ENCODE measurements around the gene GOLM1.
"Not testable (repeated sequence)": the region's sequence is repeated elsewhere in the genome, so short reads cannot be mapped to it uniquely, and the experiment has no call there.

The GOLM1 gene

DNA sequence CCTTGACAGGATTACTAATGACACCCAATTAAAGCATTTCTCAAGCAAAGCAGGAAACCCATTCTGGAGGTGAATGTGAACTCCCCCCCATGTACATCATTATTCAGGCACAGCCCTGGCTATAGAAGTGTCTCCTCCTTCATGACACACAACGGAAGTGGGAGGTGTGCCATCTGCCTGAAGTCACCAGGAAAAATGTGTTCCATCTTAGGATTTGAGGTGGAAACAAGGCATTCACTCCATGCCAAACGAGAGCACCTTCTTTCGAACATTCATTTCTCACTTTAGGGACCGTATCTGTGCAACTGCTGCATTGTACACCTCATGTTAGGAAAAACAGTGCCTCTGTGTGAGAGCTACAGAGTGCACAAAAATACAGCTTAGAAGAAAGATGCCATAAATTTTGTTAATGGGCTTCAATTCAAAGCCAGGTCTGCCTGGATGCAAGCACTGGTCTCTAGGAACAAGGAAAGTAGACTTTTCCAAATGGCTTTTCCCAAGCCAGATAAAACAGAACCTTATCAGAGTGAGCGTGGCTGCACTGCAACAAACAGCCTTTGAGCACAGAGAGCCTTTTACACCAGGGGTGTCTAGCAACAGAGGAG is 19.4 kb downstream of the GOLM1 start:
- DNase-seq (ENCODE audit: low read depth), result no peak

DNA sequence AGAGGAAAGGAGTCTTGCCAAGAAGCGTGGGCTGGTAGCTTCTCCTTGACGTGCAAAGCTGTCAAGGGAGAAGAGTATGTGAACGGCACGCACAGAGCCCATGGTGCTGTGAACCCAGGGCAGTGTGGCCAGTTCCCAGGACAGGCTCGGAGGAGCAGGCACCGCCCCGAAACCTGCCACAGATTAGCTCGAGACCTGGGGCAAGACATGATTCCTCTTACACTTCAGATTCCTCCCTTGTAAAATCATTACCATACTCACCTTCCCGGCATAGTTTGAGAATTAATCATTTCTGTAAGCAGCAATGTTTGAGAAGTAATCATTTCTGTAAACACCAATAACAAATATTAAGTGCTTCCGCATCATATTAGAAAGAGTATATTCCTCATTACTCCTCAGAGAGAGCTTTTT is 19.9 kb downstream of the GOLM1 start:
- DNase-seq (ENCODE audit: low read depth), result no peak

DNA sequence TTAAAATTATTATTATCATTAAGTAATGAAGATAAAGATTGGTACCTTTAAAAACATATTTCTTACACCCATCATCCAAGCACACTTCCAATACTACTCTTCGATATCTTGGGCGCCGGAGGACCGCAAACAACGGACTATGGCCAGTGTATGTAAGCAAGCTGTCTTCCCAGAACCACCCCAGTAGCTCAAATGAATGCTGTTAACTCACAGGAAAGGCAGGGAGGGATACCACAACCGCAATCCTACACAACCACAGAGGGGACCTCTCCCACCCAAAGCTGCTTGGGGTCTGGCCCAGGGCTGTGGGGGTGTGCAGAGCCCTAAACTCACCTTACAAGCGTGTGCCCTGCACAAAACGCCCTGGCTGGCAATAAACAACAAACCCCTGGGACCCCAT is 20.6 kb downstream of the GOLM1 start:
- DNase-seq (ENCODE audit: low read depth), result no peak

DNA sequence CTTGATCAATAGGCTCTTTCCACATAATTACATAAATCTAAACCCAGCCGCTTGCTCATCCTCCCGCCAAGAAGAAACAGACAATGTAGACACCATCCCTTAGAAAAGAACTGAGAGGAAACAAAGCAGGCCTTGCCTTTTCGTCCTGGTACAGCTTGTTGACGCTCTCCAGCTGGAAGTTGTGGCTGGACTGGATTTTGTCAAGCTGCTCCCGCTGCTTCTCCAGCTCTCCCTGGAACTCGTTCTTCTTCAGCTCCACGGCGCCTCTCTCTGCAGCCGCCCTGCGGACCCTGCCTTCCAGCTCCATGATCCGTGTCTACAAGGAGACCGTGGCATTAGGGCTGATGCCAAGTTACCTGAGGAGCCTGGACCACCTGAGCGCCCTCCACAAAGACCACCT is 22.1 kb downstream of the GOLM1 start:
- no peak for DNase-seq (ENCODE audit: low read depth)

DNA sequence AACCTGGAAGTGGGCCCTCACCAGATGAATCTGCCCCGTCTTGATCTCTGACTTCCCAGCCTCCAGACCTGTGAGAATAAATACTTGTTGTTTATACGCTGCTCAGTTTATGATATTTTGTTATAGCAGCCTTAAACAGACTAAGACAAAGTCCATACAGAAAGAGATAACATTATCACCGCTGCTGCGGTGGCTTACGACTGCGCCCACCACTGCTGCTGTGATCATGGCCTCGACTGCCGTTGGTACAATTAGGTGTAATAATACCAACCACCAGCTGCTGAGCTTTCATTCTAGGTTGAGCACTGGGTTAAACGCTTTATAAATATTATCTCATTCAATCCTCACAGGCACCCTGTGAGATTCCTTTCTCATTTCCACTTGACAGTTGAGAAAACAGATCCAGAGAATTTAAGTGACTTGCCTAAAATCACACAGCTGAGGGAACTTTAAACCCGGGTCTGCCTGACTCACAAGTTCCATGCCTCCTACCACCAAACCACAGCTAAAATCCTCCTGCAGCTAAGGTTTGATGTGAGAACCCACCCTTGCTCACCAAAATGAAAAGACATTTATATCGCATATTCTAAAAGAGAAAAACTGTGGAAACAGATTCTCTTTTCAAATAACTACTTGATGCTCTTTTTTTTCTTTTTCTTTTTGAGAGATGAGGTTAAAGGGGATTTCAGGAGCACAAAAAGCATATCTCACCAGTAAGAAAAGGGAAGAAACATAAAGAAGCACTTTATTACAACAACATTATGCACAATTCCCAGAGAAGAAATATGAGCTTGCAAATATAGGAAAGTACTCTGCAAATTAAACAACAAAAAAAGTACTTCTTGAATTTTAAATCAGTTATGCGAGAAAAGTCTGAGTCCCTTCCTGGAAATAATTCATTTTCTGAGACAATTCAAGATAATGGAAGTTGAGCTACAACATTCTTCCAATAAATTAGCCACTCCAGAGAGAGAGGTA is 23.9 kb downstream of the GOLM1 start:
- DNase-seq (ENCODE audit: low read depth), result no peak

DNA sequence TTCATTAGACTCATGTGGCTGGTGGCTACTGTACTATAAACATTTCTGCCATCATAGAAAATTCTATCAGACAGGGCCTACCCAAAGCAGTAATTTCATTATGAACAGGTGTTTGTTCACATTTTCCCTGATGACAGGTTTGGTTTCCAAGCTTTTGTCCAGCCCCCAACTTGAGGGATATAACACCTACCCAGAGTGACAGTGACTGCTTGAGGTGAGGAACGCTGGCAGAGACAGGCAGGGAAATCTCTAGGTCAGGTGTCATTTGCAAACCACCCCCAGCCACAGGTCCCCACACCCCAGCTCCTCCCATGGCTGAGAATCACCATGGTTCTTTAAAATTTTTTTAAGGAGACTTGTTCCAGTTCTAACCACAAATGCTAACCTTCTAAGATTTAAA is 25.5 kb downstream of the GOLM1 start:
- no peak for DNase-seq (ENCODE audit: low read depth)

DNA sequence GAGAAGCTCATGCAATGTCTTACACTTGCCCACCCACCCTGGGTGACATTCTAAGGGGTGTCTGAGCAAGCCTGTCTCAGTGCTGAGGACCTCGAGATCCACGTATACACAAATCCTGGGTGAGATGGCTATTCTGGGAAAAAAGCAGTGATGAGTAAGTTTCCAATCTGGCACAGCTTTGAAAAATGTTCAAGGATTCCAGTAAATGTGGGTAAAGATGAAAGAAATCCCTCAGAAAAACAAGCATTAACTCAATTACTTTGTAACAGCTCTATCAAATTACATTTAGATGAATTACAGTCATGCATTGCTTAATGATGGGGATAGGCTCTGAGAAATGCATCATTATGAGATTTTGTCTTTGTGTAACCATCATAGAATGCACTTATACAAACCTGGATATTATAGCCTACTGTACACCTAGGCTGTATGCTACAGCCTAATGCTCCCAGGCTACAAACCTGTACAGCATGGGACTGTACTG is 26.9 kb downstream of the GOLM1 start:
- no peak for DNase-seq (ENCODE audit: low read depth)

DNA sequence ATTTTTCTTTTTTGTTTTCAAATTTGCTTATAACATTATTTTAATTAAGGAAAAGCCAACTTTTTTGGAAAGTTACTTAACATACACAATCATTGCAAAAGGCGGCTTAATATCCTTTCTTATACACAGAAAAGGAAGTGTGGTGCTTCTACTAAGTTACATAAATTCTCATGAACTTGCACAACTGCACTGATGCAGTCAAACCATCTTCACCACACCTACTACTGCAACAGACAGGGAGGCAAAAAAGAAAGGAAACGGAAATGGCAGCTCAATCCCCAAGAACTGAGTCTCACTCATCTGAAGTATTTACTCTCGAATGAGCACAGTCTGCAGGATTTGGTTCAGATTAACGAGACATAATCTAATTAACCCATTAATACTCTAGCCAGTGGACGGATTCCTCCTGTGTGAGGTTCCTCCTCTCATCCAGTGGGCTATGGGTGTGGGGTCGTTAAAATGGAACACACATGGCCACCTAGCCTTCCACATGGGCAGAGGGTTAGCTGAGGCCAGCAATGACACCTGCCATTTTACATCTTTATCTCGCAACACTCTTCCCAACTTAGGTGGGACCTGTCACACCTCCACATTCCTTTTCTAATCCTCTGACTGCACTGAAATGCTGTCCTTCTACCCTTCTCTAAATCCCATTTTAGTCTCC is 30.0 kb downstream of the GOLM1 start:
- DNase-seq (ENCODE audit: low read depth), result no peak

DNA sequence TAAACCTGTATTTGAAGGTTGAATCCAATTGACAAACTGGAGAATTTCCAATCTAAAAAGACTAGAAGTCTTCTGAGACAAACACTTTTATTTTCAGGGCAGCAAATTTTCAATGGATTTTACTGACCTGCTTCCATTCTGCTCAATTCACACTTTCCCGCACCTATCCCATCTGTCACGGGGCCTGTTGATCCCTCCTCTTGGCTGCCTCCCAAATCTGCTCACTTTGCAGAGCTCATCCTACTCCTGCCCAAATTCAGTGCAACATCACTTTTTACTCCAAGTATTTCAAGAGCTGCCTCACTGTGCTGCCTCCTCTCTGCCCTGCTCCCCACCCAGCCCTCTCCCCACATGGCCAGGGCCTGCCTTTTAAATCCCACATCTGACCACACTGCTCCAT is 35.1 kb downstream of the GOLM1 start:
- DNase-seq (ENCODE audit: low read depth), result no peak

DNA sequence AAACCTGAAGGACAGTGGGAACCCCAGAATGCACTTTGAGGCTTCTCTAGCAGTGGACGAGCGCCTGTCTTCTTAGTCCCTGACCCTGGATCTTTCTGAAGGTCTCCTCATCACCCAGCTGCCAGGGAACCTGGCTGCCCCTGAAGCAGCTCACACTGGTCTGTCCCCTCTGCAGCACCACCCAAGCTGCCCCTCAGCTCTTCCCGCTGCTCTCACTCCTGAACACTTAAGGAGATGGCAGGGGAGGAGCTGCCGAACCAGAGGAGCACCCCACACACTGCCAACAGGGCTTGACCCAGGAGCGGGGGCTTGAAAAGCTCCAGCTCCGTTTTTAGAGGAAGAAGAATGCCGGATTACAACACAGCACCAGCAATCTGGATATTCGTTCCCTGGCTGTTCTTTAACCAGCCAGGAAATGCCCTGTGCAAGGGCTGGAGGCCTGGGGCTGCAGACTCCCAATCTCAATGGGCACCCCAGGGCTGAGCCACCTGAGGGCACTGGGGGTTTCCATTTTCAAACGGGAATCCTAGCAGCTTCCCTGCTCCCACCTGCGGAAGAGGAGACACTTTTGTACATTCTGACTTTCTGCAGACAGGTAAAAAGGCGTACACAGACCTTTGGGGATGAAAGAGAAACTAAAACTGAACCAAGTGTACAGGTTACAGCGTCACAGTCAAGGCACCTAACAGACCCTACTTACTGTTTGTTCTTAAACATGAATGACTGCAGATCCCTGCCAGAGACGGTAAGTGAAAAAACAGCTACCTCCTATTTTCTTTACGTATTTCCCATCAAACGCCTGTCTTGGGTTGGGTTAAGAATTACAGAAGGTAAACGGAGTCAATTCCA is 36.3 kb downstream of the GOLM1 start:
- no peak for DNase-seq (ENCODE audit: low read depth)

DNA sequence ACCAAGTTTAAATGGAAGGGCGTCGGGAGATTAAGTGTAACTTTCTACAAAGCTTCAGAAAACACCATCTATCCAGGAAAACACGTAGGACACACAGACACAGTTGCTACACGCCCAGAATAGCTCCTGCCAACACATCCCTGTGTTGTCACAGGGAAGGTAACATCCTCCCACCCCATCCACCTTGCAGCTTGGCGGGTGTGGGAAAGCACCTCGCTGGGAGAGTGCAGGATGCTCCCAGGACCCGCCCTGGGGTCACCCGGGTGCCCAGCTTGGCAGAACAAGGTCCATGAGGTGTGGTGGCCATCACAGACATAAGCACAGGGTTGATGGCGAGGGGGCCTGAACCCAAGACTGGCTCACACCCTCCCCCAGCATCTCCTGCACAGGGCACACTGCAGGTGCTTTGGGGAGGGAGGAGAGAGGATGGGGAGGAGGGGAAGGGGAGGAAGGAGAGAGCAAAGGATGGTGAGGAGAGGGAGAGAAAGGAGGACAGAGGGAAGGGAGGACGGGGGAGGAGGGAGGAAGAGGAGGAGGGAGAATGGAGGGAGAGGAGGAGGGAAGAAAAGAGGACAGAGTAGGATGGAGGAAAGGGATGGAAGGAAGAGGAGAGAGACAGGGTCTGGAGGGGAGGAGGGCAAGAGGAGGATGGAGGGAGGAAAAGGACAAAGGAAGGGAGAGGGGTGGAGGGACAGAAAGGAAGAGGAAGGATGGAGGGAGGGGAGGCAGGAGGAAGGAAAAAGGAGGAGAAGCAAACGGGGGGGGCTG is 37.2 kb downstream of the GOLM1 start:
- no peak for DNase-seq (ENCODE audit: low read depth)

DNA sequence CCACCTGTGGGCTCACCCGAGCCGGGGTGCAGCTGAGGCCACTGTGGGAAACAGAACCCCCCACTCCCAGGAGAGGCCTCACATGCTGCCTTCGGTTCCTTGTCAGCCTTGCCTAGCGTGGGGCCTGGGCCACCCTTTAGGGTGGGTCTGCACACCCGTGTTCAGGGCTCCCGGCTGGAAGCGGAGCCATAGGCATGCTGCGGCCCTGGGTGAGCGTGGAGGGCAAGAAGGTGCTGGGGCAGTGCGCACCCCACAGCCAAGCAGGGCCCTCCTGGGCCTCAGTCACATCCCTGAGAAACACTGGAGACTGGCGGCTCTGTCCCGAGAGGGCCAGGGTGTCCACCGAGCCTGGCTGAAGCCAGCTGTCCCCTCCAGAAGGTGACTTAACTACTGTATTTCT is 41.9 kb downstream of the GOLM1 start:
- DNase-seq (ENCODE audit: low read depth), result no peak

DNA sequence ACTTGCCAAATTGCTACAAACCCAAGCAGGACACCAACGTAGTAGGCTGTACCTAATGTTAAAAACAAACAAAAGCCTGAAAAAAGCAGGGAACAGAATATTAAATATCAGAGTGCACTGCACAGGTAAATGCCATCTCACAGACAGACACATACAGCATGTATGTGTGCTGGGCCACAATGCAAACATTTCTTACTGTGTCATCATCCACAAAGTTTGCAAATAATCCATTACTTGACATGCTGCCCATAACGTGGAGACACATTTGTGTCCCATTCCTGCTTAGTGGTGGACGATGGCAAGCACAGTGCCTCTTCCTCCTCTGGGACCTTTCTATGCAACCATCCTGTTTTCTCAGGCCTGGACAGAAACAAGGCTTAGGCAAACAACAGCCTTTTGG is 44.7 kb downstream of the GOLM1 start:
- DNase-seq (ENCODE audit: low read depth), result no peak

DNA sequence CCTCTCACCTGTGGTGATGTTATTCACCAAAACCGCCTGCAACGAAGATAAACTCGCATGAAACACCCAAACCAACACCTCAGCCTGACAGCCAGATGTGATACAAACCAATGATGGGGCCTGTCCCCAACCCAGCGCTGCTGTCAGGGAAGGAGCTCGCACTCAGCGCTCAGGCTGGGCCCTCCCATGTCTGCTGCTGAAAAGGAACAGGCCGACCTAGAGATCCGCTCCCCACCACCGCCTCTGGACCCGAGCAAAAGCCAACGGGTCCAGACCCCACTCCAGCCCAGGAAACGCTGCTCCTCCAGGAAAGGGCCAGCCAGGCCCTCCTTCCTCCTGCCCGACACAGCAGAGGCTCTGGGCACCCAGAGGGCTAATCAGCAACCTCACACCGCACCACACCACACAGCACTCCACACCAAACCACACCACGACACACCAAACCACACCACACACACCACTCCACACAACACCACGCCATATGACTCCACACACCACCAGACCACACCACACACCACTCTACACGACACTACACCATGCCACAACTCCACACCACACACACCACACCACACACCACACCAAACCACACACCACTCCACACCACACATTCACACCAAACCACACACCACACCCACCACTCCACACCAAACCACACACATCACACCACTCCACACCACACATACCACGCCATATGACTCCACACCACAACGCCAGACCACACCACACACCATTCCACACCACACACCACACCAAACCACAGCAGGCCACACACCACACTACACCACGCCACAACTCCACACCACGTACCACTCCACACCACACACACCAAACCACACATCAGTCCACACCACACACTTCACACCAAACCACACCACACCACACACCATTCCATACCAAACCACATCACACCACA is 46.5 kb downstream of the GOLM1 start:
- DNase-seq (ENCODE audit: low read depth), result no peak

DNA sequence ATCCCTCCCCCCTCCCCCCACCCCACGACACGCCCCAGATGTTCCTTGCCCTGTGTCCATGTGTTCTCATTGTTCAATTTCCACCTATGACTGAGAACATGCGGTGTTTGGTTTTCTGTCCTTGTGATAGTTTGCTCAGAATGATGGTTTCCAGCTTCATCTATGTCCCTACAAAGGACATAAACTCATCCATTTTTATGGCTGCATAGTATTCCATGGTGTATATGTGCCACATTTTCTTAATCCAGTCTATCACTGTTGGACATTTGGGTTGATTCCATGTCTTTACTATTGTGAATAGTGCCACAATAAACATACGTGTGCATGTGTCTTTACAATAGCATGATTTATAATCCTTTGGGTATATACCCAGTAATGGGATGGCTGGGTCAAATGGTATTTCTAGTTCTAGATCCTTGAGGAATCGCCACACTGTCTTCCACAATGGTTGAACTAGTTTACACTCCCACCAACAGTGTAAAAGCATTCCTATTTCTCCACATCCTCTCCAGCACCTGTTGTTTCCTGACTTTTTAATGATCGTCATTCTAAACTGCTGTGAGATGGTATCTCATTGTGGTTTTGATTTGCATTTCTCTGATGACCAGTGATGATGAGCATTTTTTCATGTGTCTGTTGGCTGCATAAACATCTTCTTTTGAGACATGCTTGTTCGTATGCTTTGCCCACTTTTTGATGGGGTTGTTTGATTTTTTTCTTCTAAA is 51.2 kb downstream of the GOLM1 start:
- DNase-seq (ENCODE audit: low read depth), result not testable (repeated sequence)

DNA sequence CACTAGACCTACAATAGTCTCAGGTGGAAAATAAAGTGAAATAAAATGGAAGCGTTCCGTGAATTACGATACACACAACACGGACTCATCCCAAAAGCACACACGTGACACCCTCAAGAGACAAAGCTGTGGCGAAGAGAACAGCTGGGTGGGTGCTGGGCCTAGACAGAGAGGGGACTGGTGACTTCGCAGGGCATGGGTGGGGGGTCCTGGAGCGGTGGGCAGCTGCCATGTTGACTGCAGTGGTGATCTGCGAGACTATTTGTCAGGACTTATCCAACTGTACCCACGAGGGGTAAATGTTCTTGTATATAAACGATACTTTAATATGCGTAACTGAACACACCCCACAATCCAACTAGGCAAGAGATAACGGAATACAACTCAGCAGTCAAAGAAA is 52.0 kb downstream of the GOLM1 start:
- no peak for DNase-seq (ENCODE audit: low read depth)

DNA sequence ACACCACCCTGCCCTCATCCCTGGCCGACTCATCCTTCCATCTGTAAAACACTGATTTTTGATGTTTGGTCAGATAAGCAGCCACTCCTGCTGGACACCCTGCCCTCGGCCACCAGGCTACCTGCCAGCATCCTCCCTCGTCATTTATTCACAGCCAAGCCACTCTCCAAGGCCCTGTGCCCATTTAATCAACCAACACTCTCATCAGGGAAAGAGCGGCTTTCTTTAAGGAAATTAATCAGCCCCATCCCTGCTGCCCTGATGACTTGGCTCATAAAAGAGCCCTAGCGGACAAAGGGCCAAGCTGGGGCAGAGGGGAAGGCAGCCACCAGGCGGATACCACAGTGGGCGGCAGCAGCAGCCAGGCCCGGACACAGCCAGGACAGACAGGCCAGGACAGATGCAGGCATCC is 52.4 kb downstream of the GOLM1 start:
- DNase-seq (ENCODE audit: low read depth), result no peak

DNA sequence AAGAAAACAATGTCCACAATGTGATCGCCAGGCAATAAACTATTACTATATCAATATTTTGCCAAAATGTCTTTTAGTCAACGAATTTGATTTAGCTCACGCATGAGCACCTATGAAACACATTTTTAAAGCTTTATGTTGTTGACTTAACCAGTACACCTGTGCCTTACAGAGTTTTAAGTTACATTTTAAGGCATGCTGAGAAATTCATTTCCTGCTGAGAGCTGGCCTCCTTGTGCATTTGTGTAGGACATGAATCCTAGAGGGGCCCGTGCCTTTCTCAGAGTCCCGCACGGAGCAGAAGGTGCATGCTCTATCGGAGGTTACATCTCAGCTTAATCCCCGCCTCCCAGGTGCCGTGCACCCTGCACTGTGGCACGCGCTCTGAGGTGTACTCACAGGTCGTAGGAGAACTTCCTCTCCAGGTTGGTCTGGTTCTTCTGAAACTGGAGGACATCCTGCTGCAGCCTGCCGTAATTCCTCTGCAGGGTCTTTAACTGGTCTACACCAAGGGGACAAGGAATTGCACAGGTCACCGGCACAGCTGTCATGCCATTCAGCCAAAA is 53.2 kb downstream of the GOLM1 start:
- no peak for DNase-seq (ENCODE audit: low read depth)

DNA sequence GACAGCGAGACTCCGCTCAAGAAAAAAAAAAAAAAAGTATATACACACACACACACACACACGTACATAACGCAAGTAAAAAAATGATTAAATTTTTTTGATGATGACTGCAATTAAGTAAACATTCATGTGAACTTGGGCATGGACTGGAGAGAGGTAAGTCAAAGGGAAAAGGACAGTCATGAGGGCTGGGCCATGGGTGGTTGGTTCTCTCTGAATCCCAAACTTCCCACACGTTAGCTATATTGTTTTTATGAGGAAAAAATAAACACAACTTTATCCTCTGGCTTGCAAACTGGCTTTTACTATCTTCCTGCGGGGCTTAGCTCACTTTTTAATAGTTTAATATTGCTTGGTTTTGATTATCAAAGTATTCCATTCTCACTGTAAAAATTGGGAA is 53.7 kb downstream of the GOLM1 start:
- no peak for DNase-seq (ENCODE audit: low read depth)
